ENCODE data around the gene AXIN1. TPM values are rescaled to one million over a fixed set of nuclear protein-coding genes. Genes with fewer than 3 reads are reported as not detected.
A peak's percentile ranks its signal among the peaks of the same experiment; 100 is the strongest.
"Not testable (repeated sequence)": the region's sequence is repeated elsewhere in the genome, so short reads cannot be mapped to it uniquely, and the experiment has no call there.

AXIN1 gene
- total and polyA plus RNA-seq, 4 donors = 8.5 to 24.0 (median 21.7) TPM

DNA sequence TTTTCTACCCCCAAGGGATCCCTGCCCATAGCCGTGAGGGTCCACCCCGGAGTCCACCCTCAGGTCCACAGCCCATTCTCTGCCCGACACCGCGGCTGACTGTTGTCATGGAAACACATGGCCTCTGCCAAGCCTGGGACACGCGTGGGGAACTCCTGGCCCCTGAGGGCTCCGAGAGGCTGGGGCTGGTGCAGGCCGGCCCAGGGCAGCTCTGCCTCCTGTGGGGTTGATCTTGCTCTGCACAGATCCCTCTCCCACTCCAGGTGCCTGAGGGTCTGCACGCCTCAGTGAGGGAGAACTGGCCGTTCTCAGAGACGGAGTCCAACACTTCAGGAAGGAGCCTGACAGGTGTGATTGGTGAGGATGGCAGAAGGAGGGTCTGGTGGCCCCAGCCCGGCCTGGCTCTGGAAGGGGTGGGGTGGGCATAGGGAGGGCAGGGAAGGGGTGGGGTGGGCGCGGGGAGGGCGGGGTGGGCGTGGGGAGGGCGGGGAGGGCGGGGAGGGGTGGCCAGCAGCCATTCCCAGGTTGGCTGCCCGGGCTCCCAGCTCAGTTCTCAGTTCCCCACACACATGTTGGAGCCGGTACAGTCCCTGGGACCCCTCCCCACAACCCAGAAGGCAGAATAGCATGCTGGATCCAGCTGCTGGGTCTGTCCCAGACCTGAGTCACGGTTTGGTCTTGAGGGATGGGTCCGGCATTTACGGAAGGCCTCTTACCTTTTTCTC is 11.4 kb upstream of the AXIN1 start:
- Histone ChIP-seq H3K4me3 (ENCODE audit: low read depth, low read length) (no peak overlapping the region), H3K4me1 (ENCODE audit: control insufficient read depth, insufficient read depth, low read length) (peaks cover 19% of the 10 kb centered on the region), H3K36me3 (ENCODE audit: control insufficient read depth, insufficient read depth, low read length) (peaks cover 31% of the 10 kb centered on the region), H3K9me3 (ENCODE audit: control insufficient read depth, insufficient read depth, low read length) (no peaks in the 10 kb centered on the region), H3K27ac (ENCODE audit: low read depth, low read length) (no peak overlapping the region), H3K27me3 (ENCODE audit: control insufficient read depth, insufficient read depth, low read length) (peaks cover 2% of the 10 kb centered on the region)
- 35% methylated on average over 14 of the region's 24 CpGs for WGBS (ENCODE audit: insufficient coverage)
- DNase-seq (ENCODE audit: low read depth in 4 of 6, low spot score in 6 of 6) = no peak

DNA sequence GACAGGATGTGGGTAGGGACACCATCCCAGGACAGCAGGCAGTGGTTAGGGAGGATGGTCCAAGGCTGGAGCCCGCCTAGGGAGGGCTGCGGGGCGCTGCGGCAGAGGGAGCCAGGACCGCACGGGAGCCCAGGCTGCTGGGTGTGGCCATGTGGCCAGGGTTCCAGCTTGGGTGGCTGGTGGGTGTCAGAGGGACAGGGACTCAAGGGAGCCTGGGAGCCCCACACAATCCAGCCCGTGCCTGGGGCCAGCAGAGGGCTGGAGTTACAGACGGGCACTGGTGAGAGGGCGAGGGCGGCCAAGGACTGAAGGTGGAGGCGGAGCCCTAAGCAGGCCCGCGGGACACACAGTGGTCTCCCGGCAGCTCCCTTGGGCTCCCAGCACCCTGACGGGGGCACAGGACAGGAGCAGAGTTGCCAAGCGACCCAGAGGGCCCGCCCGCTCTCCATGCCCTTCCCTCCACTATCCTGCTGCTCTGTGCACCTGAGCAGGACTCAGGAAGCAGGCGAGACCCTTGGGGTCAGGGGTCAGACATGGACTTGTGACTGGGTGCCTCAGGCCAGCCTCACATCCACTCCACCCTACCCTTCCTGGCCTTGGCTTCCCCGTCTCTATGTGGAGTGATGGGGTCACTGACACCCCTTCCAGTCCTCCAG is 10.7 kb upstream of the AXIN1 start:
- 67% methylated on average over 20 of the region's 20 CpGs for WGBS (ENCODE audit: insufficient coverage)
- Histone ChIP-seq H3K9me3 (ENCODE audit: control insufficient read depth, insufficient read depth, low read length) (no peaks in the 10 kb centered on the region), H3K36me3 (ENCODE audit: control insufficient read depth, insufficient read depth, low read length) (peaks cover 24% of the 10 kb centered on the region), H3K27ac (ENCODE audit: low read depth, low read length) (no peak overlapping the region), H3K4me1 (ENCODE audit: control insufficient read depth, insufficient read depth, low read length) (peaks cover 19% of the 10 kb centered on the region), H3K27me3 (ENCODE audit: control insufficient read depth, insufficient read depth, low read length) (peaks cover 2% of the 10 kb centered on the region), H3K4me3 (ENCODE audit: low read depth, low read length) (no peak overlapping the region)
- no peak for DNase-seq (ENCODE audit: low read depth in 4 of 6, low spot score in 6 of 6)

DNA sequence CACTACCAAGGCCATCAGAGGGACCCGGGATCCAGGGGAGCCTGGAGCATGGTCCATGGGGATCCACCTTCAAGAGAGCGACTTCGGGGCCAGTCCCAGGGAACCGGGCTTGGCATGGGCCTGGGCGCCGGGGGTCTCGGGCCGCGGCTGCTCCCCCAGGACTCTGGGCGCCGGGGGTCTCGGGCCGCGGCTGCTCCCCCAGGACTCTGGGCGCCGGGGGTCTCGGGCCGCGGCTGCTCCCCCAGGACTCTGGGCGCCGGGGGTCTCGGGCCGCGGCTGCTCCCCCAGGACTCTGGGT is 10.1 kb upstream of the AXIN1 start:
- not testable (repeated sequence) for H3K27ac ChIP-seq (ENCODE audit: low read depth, low read length); H3K9me3 ChIP-seq (ENCODE audit: control insufficient read depth, insufficient read depth, low read length); H3K27me3 ChIP-seq (ENCODE audit: control insufficient read depth, insufficient read depth, low read length); DNase-seq (ENCODE audit: low read depth in 4 of 6, low spot score in 6 of 6); H3K4me3 ChIP-seq (ENCODE audit: low read depth, low read length)
- WGBS (ENCODE audit: insufficient coverage) = 93% methylated on average over 7 of the region's 24 CpGs
- H3K36me3 ChIP-seq (ENCODE audit: control insufficient read depth, insufficient read depth, low read length) = peaks cover 19% of the 10 kb centered on the region
- H3K4me1 ChIP-seq (ENCODE audit: control insufficient read depth, insufficient read depth, low read length) = peaks cover 19% of the 10 kb centered on the region

DNA sequence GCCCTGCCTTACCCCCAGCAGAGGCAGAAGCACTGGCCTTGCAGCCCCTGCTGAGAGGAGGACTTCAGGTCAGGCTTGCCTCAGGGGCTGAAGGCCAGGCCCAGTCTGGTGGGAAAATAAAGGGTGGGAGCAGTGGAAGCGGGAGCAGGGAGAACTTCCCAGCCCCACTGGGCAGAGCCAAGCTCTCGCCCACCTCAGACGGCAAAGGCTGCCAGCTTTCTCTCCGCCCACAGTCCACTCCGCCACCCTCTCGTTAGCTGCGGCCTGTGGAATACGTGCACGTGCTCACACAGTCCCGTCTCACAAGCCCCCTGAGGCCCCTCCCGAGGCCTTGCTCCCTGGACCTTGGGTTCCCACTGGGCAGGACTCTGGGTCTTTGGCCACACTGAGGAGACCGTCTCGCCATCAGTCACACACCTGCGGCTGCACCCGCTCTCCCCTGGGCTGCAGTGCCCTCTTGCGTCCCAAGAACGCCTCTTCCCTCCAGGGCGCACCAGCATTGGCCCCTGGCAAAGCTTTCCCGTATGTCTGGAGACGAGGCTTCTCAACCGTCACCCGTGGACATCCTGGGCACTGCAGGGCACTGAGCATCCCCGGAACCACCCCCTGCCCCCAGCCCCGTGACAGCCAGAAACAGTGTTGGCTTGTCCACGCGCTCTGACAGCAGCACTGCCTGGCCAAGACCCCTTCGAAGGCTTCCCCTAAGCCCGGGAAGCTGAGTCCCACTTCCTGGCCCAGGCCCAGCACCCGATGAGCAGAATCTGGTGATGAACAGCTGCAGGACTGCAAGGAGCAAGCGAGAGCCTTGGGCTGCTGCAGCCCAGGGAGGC is 9.6 kb upstream of the AXIN1 start:
- peaks cover 19% of the 10 kb centered on the region for H3K4me1 ChIP-seq (ENCODE audit: control insufficient read depth, insufficient read depth, low read length)
- WGBS (ENCODE audit: insufficient coverage) = 34% methylated on average over 29 of the region's 30 CpGs
- H3K27ac ChIP-seq (ENCODE audit: low read depth, low read length) = no peak overlapping the region
- H3K36me3 ChIP-seq (ENCODE audit: control insufficient read depth, insufficient read depth, low read length) = peaks cover 13% of the 10 kb centered on the region
- H3K9me3 ChIP-seq (ENCODE audit: control insufficient read depth, insufficient read depth, low read length) = no peaks in the 10 kb centered on the region
- peaks cover 2% of the 10 kb centered on the region for H3K27me3 ChIP-seq (ENCODE audit: control insufficient read depth, insufficient read depth, low read length)
- peak in 2 of 6 donors; percentile 77 to 79 for DNase-seq (ENCODE audit: low read depth in 4 of 6, low spot score in 6 of 6)
- no peak overlapping the region for H3K4me3 ChIP-seq (ENCODE audit: low read depth, low read length)

DNA sequence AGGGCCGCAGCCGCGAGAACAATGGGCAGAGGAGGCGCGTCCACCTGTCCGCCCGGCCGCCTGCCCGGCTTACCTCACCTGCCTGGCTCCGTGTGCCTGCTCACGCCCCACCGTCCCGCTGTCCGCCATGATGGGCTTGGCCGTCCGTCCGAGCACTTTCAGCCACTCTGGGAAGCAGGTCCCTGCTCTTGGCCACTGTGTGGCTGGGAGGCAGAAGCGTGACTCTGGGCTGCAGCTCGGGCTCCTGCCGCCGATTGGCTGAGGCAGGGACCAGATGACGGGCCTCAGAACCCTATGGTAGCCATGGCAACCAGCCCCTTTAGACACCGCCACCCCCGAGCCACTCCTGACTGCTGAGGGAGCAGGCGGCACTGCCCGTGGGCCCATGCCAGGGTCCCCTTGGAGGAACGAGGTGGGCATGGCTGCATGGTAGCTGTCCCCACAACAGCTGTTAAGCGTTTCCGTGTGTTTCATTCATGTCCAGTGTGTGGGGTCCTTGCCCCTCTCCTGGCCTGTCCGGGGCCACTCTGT is 8.9 kb upstream of the AXIN1 start:
- no peaks in the 10 kb centered on the region for H3K9me3 ChIP-seq (ENCODE audit: control insufficient read depth, insufficient read depth, low read length)
- H3K4me3 ChIP-seq (ENCODE audit: low read depth, low read length) = no peak overlapping the region
- H3K27ac ChIP-seq (ENCODE audit: low read depth, low read length) = no peak overlapping the region
- DNase-seq (ENCODE audit: low read depth in 4 of 6, low spot score in 6 of 6) = peak in 2 of 6 donors; percentile 51 to 55
- peaks cover 6% of the 10 kb centered on the region for H3K36me3 ChIP-seq (ENCODE audit: control insufficient read depth, insufficient read depth, low read length)
- 67% methylated on average over 24 of the region's 30 CpGs for WGBS (ENCODE audit: insufficient coverage)
- peaks cover 19% of the 10 kb centered on the region for H3K4me1 ChIP-seq (ENCODE audit: control insufficient read depth, insufficient read depth, low read length)
- H3K27me3 ChIP-seq (ENCODE audit: control insufficient read depth, insufficient read depth, low read length) = peaks cover 2% of the 10 kb centered on the region

DNA sequence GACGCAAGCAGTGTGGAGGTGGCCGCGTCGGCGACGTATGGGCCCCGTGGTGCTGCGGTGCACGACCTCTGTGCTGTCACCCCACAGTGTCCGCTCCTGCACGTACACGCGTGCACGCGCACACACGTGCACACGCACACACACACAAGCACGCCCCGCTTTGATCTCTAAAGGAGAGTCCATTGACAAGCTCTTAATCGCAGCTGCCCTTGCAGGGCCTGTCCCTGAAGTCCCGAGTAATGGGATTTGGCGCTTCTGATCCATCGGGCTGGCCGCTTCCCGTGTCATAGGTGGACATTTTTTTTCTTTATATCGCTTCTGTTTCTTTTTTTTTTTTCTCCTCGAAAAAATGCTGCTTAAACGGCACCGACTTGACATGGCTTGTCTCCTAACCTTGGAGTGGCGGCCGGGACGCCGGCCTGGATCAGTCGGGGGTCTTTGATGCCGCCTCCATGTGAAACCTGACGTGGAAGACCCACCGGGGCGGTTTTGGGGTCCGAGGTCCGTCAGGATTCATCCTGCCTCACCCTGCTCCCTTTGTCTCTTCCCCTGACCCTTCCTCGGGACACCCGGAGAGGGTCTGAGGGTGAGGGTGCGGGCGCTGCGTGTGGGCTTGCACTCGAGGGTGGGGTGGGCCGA is 8.3 kb upstream of the AXIN1 start:
- no peak for DNase-seq (ENCODE audit: low read depth in 4 of 6, low spot score in 6 of 6)
- Histone ChIP-seq H3K27me3 (ENCODE audit: control insufficient read depth, insufficient read depth, low read length) (peaks cover 2% of the 10 kb centered on the region), H3K4me3 (ENCODE audit: low read depth, low read length) (no peak overlapping the region), H3K9me3 (ENCODE audit: control insufficient read depth, insufficient read depth, low read length) (no peaks in the 10 kb centered on the region), H3K36me3 (ENCODE audit: control insufficient read depth, insufficient read depth, low read length) (peaks cover under 1% of the 10 kb centered on the region), H3K4me1 (ENCODE audit: control insufficient read depth, insufficient read depth, low read length) (peaks cover 19% of the 10 kb centered on the region), H3K27ac (ENCODE audit: low read depth, low read length) (no peak overlapping the region)
- 92% methylated on average over 46 of the region's 47 CpGs for WGBS (ENCODE audit: insufficient coverage)

DNA sequence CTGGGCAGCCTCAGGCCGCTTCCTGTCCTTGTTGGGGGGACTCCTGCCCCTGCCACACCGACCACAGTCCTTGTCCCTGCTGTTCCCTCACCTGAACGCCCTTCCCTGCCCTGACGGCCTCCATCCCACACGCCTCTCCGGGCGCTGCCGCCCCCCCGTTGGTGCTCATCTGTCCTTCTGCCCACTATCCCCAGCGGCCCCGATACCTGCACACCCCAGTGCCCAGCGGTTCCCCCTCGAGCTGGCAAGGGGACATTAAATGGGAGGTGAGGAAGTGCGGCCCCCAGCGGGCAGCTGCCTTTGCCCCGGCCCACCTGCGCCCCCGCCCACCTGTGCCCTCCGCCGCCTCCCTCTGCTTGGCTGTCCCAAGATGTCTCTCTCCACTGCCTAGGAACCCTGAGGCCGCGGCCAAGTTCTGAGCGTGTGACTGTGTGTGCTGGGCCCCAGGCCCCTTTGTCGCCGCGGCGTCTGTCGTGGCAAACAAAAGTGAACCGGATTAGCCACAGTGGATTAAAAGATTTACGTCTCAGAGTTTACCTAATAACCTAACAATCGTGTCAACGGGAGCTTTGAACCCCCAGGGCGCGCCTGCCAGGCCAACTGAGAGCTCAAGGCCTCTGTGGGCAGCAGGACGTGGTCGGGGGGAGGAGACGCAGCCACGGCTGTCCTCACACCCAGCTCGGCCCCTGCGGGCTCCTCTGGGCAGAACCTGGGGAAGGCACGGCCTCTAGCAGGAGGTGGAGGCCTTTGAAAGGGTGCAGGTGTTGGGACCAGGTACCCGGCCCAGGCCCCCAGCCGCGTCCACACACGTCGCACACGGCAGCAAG is 7.6 kb upstream of the AXIN1 start:
- no peak for DNase-seq (ENCODE audit: low read depth in 4 of 6, low spot score in 6 of 6)

DNA sequence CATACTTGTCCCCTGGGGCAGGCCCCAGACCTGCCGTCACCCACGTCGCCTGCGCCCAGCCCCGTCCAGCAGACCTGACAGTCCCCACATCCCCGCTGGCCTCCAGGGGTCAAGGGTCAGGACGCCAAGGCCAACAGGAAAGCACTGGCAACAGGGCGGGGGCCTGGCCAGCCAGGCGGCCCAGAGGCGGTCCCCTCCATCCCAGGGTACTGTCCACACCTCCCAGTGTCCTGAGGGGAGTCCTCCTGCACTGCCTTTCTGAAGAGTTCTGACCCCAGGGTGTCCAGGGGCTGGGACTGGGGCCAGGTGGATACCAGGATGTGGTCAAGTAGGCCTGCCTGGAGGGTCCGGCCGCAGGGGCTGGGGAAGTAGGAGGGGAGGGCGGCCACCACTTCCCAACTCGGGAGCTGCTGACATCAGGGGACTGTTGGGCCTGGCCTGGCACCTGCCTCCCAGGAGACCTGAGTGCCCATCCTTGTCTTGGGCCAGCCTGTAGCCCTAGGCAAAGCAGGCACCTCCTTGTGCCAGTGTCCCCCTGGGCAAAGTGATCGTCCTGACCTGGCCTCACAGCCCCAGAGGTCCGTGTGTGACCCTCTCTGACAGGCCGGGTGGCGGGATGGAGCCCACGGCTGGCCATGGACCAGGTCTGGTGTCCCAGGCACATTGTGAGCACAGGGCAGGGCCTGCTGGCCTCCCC is 6.7 kb upstream of the AXIN1 start:
- H3K4me1 ChIP-seq (ENCODE audit: control insufficient read depth, insufficient read depth, low read length) = peaks cover 19% of the 10 kb centered on the region
- no peak overlapping the region for H3K4me3 ChIP-seq (ENCODE audit: low read depth, low read length)
- peaks cover 5% of the 10 kb centered on the region for H3K36me3 ChIP-seq (ENCODE audit: control insufficient read depth, insufficient read depth, low read length)
- WGBS (ENCODE audit: insufficient coverage) = 80% methylated on average over 18 of the region's 19 CpGs
- no peak for DNase-seq (ENCODE audit: low read depth in 4 of 6, low spot score in 6 of 6)
- H3K9me3 ChIP-seq (ENCODE audit: control insufficient read depth, insufficient read depth, low read length) = no peaks in the 10 kb centered on the region
- H3K27me3 ChIP-seq (ENCODE audit: control insufficient read depth, insufficient read depth, low read length) = peaks cover 2% of the 10 kb centered on the region
- no peak overlapping the region for H3K27ac ChIP-seq (ENCODE audit: low read depth, low read length)

More for the DNA sequence above, 7.6 kb upstream of the AXIN1 start:
- Histone ChIP-seq H3K27ac (ENCODE audit: low read depth, low read length) (no peak overlapping the region), H3K36me3 (ENCODE audit: control insufficient read depth, insufficient read depth, low read length) (no peaks in the 10 kb centered on the region), H3K27me3 (ENCODE audit: control insufficient read depth, insufficient read depth, low read length) (peaks cover 2% of the 10 kb centered on the region), H3K4me3 (ENCODE audit: low read depth, low read length) (no peak overlapping the region), H3K9me3 (ENCODE audit: control insufficient read depth, insufficient read depth, low read length) (no peaks in the 10 kb centered on the region), H3K4me1 (ENCODE audit: control insufficient read depth, insufficient read depth, low read length) (peaks cover 19% of the 10 kb centered on the region)
- WGBS (ENCODE audit: insufficient coverage) = 75% methylated on average over 42 of the region's 47 CpGs
